HEK293 (cell line): ENCODE results near the gene ARHGEF28.

Experiments used
- ZNF785 ChIP-seq: fragments of 450-650 bp; formaldehyde crosslinking; IDR thresholded peaks from 2 replicates; pipeline ENCODE4 v1.5.1; 2016; ENCODE audit warnings: missing biosample characterization, missing genetic modification characterization
- TF ChIP-seq, protein P1 (sequence below): fragments of 450-650 bp; formaldehyde crosslinking; IDR thresholded peaks from 2 replicates; pipeline ENCODE4 v1.5.1; 2016; ENCODE audit warnings: missing biosample characterization, missing genetic modification characterization, low read depth

DNA sequence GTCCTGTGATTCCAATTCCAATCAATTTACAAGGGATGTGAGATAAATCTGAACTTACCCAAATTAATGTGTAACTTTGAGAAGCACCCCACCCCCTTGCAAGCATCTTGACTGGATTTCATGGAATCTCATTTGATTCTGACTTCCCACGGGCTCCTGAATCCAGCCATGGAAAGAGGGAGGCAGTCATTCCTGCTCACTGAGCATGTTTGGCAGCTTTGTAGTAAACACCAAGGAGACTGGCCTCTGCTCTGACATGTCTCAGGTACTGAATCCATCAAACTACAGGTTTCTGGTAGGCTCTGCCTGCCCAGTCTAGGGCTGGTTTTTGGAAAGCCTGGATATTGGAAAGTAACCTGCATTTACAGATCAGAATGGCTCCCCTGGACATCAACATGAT, 357.6 kb downstream of the ARHGEF28 start:
- no peak for TF ChIP-seq ZNF785 (tag by site-specific recombination)
- TF ChIP-seq, protein P1, sequence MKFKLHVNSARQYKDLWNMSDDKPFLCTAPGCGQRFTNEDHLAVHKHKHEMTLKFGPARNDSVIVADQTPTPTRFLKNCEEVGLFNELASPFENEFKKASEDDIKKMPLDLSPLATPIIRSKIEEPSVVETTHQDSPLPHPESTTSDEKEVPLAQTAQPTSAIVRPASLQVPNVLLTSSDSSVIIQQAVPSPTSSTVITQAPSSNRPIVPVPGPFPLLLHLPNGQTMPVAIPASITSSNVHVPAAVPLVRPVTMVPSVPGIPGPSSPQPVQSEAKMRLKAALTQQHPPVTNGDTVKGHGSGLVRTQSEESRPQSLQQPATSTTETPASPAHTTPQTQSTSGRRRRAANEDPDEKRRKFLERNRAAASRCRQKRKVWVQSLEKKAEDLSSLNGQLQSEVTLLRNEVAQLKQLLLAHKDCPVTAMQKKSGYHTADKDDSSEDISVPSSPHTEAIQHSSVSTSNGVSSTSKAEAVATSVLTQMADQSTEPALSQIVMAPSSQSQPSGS (tag by site-specific recombination), result no peak
